HL-60 (cell line): ENCODE results near the gene BAG5.

Experiments
- CTCF ChIP-seq: IDR thresholded peaks from one replicate; pipeline ENCODE4 v1.5.1; 2011; ENCODE audit warnings: low read length, control low read depth, inconsistent platforms; ENCODE audit not compliant: insufficient read depth
- POLR2AphosphoS5 ChIP-seq: IDR thresholded peaks from 2 replicates; pipeline ENCODE4 v1.6.1; 2012; ENCODE audit warnings: low read depth
- REST ChIP-seq: IDR thresholded peaks from 2 replicates; pipeline ENCODE4 v1.6.1; 2012; ENCODE audit warnings: low read depth; ENCODE audit not compliant: insufficient replicate concordance

- TF ChIP-seq CTCF (no peak), REST (no peak), POLR2AphosphoS5 (no peak)
Measured at GRCh38 chr14:103516426-103517173, 45.9 kb downstream of the BAG5 start.
